ENCODE measurements around the gene MICU2. TPM values are rescaled to one million over a fixed set of nuclear protein-coding genes. Genes with fewer than 3 reads are reported as not detected.
A peak's percentile ranks its signal among the peaks of the same experiment; 100 is the strongest.
"Not testable (repeated sequence)": the region's sequence is repeated elsewhere in the genome, so short reads cannot be mapped to it uniquely, and the experiment has no call there.

Gene MICU2
- total and polyA plus RNA-seq, 2 donors (not counting 1 experiment from before 2014, with no cell fraction given) = 43.3 to 43.9 TPM

GRCh38 chr13:21567714-21568113 is 36.3 kb downstream of the MICU2 start:
- H3K4me3 ChIP-seq (replicated peaks in 1 of 4; ENCODE audit: control extremely low read depth in 1 of 4, insufficient read depth in 1 of 4, low read depth in 3 of 4, low read length in 4 of 4) = no peak overlapping the region
- no peaks in the 10 kb centered on the region for H3K79me2 ChIP-seq (ENCODE audit: control insufficient read depth, insufficient read depth, low read length)
- H3K9me3 ChIP-seq (ENCODE audit: control insufficient read depth, insufficient read depth, low read depth, low read length) = no peaks in the 10 kb centered on the region
- no peak for TF ChIP-seq EZH2 (IDR thresholded peaks at IDR 0.05; ENCODE audit: low read length, missing control alignments)
- TF ChIP-seq CTCF (conservative IDR thresholded peaks at IDR 0.05 in 1 of 2, IDR thresholded peaks at IDR 0.05 in 1 of 2; ENCODE audit: low read depth in 1 of 2, low read length in 2 of 2) = no peak
- H4K20me1 ChIP-seq (ENCODE audit: control insufficient read depth, extremely low read depth, insufficient read depth, low read length) = no peaks in the 10 kb centered on the region
- no peaks in the 10 kb centered on the region for H3K4me1 ChIP-seq (ENCODE audit: control insufficient read depth, extremely low read depth, insufficient read depth, low read length)
- no peaks in the 10 kb centered on the region for H3K27me3 ChIP-seq (ENCODE audit: control insufficient read depth, insufficient read depth, low read length)
- no peaks in the 10 kb centered on the region for H3K36me3 ChIP-seq (ENCODE audit: control insufficient read depth, insufficient read depth, low read length)
- no peak overlapping the region for H3K27ac ChIP-seq (ENCODE audit: insufficient read depth, low read length)
- no peak overlapping the region for H3K9ac ChIP-seq (ENCODE audit: insufficient read depth, low read length)
- no peak overlapping the region for H3K4me2 ChIP-seq (ENCODE audit: extremely low read depth, insufficient read depth, low read length)
- DNase-seq (ENCODE audit: low read depth in 2 of 2) = peak in 1 of 2 donors; percentile 28
- no peak overlapping the region for H2AFZ ChIP-seq (ENCODE audit: low read length)

- H2AFZ ChIP-seq (ENCODE audit: low read length) = no peak overlapping the region
- no peaks in the 10 kb centered on the region for H3K4me1 ChIP-seq (ENCODE audit: control insufficient read depth, extremely low read depth, insufficient read depth, low read length)
- no peaks in the 10 kb centered on the region for H3K27me3 ChIP-seq (ENCODE audit: control insufficient read depth, insufficient read depth, low read length)
- DNase-seq (ENCODE audit: low read depth in 2 of 2) = peak in 1 of 2 donors; percentile 11
- TF ChIP-seq CTCF (conservative IDR thresholded peaks at IDR 0.05 in 1 of 2, IDR thresholded peaks at IDR 0.05 in 1 of 2; ENCODE audit: low read depth in 1 of 2, low read length in 2 of 2) = peak; percentile 18 to 46
- no peak for TF ChIP-seq EZH2 (IDR thresholded peaks at IDR 0.05; ENCODE audit: low read length, missing control alignments)
- H3K9ac ChIP-seq (ENCODE audit: insufficient read depth, low read length) = no peak overlapping the region
- no peak overlapping the region for H3K4me2 ChIP-seq (ENCODE audit: extremely low read depth, insufficient read depth, low read length)
- no peaks in the 10 kb centered on the region for H3K36me3 ChIP-seq (ENCODE audit: control insufficient read depth, insufficient read depth, low read length)
- no peaks in the 10 kb centered on the region for H3K9me3 ChIP-seq (ENCODE audit: control insufficient read depth, insufficient read depth, low read depth, low read length)
- H3K4me3 ChIP-seq (replicated peaks in 1 of 4; ENCODE audit: control extremely low read depth in 1 of 4, insufficient read depth in 1 of 4, low read depth in 3 of 4, low read length in 4 of 4) = no peak overlapping the region
- H3K27ac ChIP-seq (ENCODE audit: insufficient read depth, low read length) = no peak overlapping the region
- no peaks in the 10 kb centered on the region for H4K20me1 ChIP-seq (ENCODE audit: control insufficient read depth, extremely low read depth, insufficient read depth, low read length)
- H3K79me2 ChIP-seq (ENCODE audit: control insufficient read depth, insufficient read depth, low read length) = no peaks in the 10 kb centered on the region
Observed at GRCh38 chr13:21557995-21558394, 46.0 kb downstream of the MICU2 start.

DNA sequence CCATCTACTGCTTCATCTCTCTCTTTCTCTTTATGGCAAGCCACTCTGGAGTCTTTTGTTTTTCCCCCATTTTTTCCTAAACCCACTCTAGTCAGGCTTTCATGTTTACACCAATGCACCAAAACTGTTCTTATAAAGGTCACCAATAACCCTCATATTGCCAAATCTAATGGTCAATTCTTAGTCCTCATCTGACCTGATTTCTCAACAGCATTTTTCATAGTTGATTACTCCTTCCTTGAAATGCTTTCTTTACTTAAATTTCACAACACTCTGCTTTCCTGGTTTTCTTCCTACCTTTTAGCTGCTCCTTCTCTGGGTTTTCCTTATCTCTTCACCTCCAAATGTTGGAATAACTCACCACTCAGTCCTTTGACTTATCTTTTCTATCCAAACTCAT is 47.9 kb downstream of the MICU2 start:
- H3K4me3 ChIP-seq (replicated peaks in 1 of 4; ENCODE audit: control extremely low read depth in 1 of 4, insufficient read depth in 1 of 4, low read depth in 3 of 4, low read length in 4 of 4) = no peak overlapping the region
- H3K4me1 ChIP-seq (ENCODE audit: control insufficient read depth, extremely low read depth, insufficient read depth, low read length) = no peaks in the 10 kb centered on the region
- no peak overlapping the region for H3K9ac ChIP-seq (ENCODE audit: insufficient read depth, low read length)
- no peak overlapping the region for H3K27ac ChIP-seq (ENCODE audit: insufficient read depth, low read length)
- H3K27me3 ChIP-seq (ENCODE audit: control insufficient read depth, insufficient read depth, low read length) = no peaks in the 10 kb centered on the region
- no peak for TF ChIP-seq EZH2 (IDR thresholded peaks at IDR 0.05; ENCODE audit: low read length, missing control alignments)
- TF ChIP-seq CTCF (conservative IDR thresholded peaks at IDR 0.05 in 1 of 2, IDR thresholded peaks at IDR 0.05 in 1 of 2; ENCODE audit: low read depth in 1 of 2, low read length in 2 of 2) = no peak
- H4K20me1 ChIP-seq (ENCODE audit: control insufficient read depth, extremely low read depth, insufficient read depth, low read length) = no peaks in the 10 kb centered on the region
- H3K79me2 ChIP-seq (ENCODE audit: control insufficient read depth, insufficient read depth, low read length) = no peaks in the 10 kb centered on the region
- no peak overlapping the region for H3K4me2 ChIP-seq (ENCODE audit: extremely low read depth, insufficient read depth, low read length)
- H3K36me3 ChIP-seq (ENCODE audit: control insufficient read depth, insufficient read depth, low read length) = no peaks in the 10 kb centered on the region
- no peaks in the 10 kb centered on the region for H3K9me3 ChIP-seq (ENCODE audit: control insufficient read depth, insufficient read depth, low read depth, low read length)
- DNase-seq (ENCODE audit: low read depth in 2 of 2) = no peak
- no peak overlapping the region for H2AFZ ChIP-seq (ENCODE audit: low read length)

DNA sequence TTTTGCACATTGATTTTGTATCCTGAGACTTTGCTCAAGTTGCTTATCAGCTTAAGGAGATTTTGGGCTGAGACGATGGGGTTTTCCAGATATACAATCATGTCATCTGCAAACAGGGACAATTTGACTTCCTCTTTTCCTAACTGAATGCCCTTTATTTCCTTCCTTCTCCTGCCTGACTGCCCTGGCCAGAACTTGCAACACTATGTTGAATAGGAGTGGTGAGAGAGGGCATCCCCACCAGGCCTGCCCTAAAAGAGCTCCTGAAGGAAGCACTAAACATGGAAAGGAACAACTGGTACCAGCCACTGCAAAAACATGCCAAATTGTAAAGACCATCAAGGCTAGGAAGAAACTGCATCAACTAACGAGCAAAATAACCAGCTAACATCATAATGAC is 50.7 kb downstream of the MICU2 start:
- not testable (repeated sequence) for H3K27ac ChIP-seq (ENCODE audit: insufficient read depth, low read length); H3K9ac ChIP-seq (ENCODE audit: insufficient read depth, low read length)

More for the DNA sequence above, 50.7 kb downstream of the MICU2 start:
- H3K27me3 ChIP-seq (ENCODE audit: control insufficient read depth, insufficient read depth, low read length); H3K9me3 ChIP-seq (ENCODE audit: control insufficient read depth, insufficient read depth, low read depth, low read length); H2AFZ ChIP-seq (ENCODE audit: low read length); H3K79me2 ChIP-seq (ENCODE audit: control insufficient read depth, insufficient read depth, low read length); H3K4me1 ChIP-seq (ENCODE audit: control insufficient read depth, extremely low read depth, insufficient read depth, low read length); H3K36me3 ChIP-seq (ENCODE audit: control insufficient read depth, insufficient read depth, low read length); H3K4me2 ChIP-seq (ENCODE audit: extremely low read depth, insufficient read depth, low read length); H4K20me1 ChIP-seq (ENCODE audit: control insufficient read depth, extremely low read depth, insufficient read depth, low read length); H3K4me3 ChIP-seq (replicated peaks in 1 of 4; ENCODE audit: control extremely low read depth in 1 of 4, insufficient read depth in 1 of 4, low read depth in 3 of 4, low read length in 4 of 4); DNase-seq (ENCODE audit: low read depth in 2 of 2): not testable (repeated sequence)

All from fibroblast of lung (primary cell).